GM18858 (cell line): ENCODE data around the gene TMUB2.
"Not testable (repeated sequence)": the region's sequence is repeated elsewhere in the genome, so short reads cannot be mapped to it uniquely, and the experiment has no call there.

Experiments used
- ATAC-seq: cut with Tn5 transposase; IDR thresholded peaks from one replicate; pipeline ENCODE4 v1.9.1; 2021; ENCODE audit not compliant: unreplicated experiment

Gene TMUB2

GRCh38 chr17:44218344-44219107, 31.8 kb downstream of the TMUB2 start:
- no peak for ATAC-seq

- ATAC-seq = no peak
Measured at GRCh38 chr17:44219108-44219615, 32.4 kb downstream of the TMUB2 start.

- ATAC-seq = no peak
Measured at GRCh38 chr17:44219616-44220212, 32.9 kb downstream of the TMUB2 start, which contains the start of gene UBTF. Gene UBTF, minus strand, starts transcription at chr17:44219675. Its CDS starts 1,446 bp downstream, at chr17:44218229.

DNA sequence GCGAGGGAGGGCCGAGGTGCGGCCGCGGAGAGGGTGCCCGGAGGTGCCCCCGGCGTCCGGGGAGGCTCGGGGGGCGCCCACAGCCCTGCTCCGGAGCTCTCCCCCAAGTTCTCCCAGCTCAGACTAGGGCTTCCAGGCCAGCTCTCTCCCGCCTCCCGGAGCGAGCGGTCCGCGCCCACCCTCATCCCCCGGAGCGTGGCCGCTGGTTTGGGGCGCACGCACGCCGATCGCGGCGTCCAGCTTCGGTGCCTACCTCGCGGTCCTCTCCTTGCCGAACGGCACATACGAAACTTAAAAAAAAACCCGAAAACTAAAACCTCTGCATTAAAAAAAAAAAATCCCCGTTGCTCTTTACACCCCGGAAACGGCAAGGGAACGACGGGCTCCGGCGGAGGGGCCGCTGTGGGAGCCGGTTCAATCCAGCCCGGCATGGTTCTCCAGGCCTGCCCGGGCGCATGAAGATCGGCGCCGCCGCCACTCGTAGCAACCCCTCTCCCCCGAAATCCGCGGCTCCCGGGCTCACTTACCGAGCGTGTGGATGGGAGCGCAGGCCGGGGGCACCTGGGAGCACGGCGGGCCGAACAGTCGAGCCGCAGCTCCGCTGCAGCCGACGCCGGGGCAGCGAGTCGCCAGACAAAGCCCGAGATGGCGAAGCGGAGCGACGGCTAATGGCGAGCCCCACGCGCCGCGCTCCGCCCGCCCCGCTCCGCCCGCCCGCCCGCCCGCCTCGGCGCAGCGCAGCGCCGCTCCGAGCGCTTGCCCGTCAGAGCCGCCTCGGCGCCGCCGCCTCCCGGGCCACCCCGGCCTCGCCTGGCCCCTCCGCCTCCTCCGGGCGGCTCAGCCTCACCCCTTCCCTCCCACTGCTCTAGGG, 33.7 kb downstream of the TMUB2 start:
- ATAC-seq = no peak

GRCh38 chr17:44221084-44221861, 34.5 kb downstream of the TMUB2 start:
- ATAC-seq = no peak

DNA sequence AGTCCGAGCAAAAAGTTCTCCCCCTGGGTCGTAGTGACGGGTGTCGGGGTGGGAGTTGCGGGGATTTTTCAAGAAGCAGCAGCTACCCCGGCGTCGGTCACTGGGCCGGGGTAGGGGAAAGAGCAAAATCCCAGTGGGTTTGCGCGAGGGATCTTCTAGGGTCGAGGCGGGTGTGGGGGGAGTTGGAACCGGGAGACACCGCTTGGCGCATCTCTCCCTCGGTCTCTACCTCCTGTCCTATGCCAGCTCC, 35.0 kb downstream of the TMUB2 start:
- ATAC-seq = no peak

- ATAC-seq = no peak
Measured at GRCh38 chr17:44222112-44222869, 35.5 kb downstream of the TMUB2 start.

DNA sequence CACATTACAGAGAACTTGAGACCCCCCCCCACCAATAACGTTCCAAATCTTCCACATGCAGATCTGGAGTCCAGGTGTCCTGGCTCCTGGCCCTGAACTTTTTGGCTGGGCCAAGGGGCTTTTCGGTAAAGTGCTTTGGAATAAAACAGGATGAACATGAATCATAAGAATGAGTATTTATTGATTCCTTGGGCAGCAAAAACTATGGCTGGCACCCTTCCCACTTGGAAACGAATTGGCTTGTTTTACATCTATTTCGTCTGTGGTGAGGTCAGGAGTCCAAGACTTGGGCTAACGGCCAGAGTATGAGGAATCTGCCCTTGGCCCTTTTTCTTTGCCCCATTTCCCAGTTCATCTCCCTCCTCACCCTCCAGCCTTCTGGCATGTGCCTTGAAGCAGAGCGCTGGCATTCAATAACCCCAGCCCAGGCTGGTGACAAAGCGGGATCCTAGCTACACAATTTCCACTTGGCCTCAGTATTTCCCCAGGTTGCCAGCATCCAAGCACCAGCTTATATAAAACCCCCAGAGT, 36.8 kb downstream of the TMUB2 start:
- no peak for ATAC-seq

GRCh38 chr17:44229090-44229489, 42.3 kb downstream of the TMUB2 start:
- no peak for ATAC-seq

GRCh38 chr17:44230140-44230539, 43.4 kb downstream of the TMUB2 start:
- ATAC-seq = no peak

- no peak for ATAC-seq
Measured at GRCh38 chr17:44232061-44232460, 45.3 kb downstream of the TMUB2 start.

DNA sequence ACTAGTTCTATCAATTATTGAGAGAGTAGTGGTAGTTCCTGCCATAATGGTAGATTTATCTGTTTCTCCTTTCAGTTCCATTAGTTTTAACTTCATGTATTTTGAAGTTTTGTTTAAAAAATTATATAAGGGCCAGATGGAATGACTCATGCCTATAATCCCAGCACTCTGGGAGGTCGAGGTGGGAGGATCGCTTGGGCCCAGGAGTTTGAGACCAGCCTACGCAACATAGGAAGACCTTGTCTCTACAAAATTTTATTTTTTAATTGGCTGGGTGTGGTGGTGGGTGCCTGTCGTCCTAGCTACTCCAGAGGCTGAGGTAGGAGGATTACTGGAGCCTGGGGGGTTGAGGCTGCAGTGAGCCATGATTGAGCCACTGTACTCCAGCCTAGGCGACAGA, 46.8 kb downstream of the TMUB2 start:
- no peak for ATAC-seq

GRCh38 chr17:44235583-44235936, 48.8 kb downstream of the TMUB2 start:
- no peak for ATAC-seq

DNA sequence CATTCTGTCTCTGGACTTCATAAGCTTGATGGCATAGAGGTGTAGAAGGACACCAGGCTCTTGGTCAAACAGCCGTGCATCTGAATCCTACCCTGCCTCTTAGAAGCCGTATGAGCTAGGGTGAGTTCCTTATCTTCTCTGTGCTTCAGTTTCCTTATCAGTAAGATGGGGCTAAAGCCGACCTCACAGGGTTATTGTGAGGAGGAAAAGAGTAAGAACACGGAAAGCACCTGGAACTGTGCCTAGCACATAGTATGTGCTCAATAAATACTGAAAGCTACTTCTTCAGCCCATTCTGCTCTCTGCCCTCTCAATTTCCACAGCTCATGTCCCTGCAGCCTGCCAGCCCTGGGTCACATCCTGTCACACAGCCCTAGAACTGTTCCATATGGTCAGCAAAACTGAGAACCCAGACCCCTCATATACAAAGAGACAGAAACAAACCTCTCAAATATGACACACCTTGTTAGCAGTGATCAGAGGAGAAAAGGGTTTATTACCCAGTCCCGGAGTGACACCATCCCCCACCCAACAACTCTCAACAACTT, 49.7 kb downstream of the TMUB2 start:
- ATAC-seq = no peak

DNA sequence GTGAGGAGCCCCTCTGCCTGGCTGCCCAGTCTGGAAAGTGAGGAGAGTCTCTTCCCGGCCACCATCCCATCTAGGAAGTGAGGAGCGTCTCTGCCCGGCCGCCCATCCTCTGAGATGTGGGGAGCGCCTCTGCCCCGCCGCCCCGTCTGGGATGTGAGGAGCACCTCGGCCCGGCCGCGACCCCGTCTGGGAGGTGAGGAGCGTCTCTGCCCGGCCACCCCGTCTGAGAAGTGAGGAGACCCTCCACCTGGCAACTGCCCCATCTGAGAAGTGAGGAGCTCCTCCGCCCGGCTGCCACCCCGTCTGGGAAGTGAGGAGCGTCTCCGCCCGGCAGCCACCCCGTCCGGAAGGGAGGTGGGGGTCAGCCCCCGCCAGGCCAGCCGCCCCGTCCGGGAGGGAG, 51.1 kb downstream of the TMUB2 start:
- ATAC-seq = not testable (repeated sequence)

DNA sequence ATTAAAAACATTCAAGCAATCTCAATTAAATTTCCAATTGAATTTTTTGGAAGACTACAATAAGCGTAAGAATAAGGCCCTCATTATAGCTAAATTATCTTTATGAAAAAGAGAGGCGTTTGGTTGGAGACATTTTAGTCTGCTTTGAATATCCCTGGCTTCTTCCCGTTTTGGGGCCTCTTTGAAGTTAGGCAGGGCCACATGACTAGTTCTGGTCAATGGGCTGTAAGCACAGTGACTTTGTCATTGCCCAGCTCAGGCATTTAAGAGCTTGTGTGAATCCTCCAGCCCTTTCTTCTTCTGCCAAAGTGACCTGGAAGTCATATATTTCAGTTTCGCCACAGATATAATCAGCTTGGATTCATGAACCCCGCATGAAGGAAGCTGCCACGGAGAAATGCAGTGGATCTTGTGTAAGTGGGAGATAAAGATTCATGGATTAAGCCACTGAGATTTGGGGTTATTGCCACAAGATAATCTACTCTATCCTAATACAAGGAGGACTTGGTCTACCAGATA, 54.4 kb downstream of the TMUB2 start:
- no peak for ATAC-seq
